MG63 (cell line): ENCODE results near the gene PRDX3. TPM values are rescaled to one million over a fixed set of nuclear protein-coding genes. Genes with fewer than 3 reads are reported as not detected.
A peak's percentile ranks its signal among the peaks of the same experiment; 100 is the strongest.

Experiments
- DNase-seq: peaks from one replicate; pipeline ENCODE4 v3.0.0-alpha.2; 2020
- H3K27me3 ChIP-seq: fragments of 250-450 bp; sonication (Bioruptor Pico); 2 replicates; pipeline ENCODE4 v1.5.1; 2020; ENCODE audit warnings: mild to moderate bottlenecking, moderate library complexity
- H3K36me3 ChIP-seq: fragments of 250-450 bp; sonication (Bioruptor Pico); 2 replicates; pipeline ENCODE4 v1.5.1; 2020; ENCODE audit warnings: mild to moderate bottlenecking, moderate library complexity
- H3K4me3 ChIP-seq: fragments of 250-450 bp; sonication (Bioruptor Pico); 2 replicates; pipeline ENCODE4 v1.5.1; 2020; ENCODE audit warnings: mild to moderate bottlenecking, moderate library complexity
- H3K9me3 ChIP-seq: fragments of 250-450 bp; sonication (Bioruptor Pico); 2 replicates; pipeline ENCODE4 v1.5.1; 2020; ENCODE audit warnings: mild to moderate bottlenecking, moderate library complexity
- total RNA-seq: library from RNA; depleted of rRNA; stranded (reverse); fragments of >200 nt; shearing (Covaris generic); gene quantifications from 2 replicates; pipeline ENCODE4 v1.2.3, GENCODE V29; 2014; ENCODE audit warnings: low replicate concordance; rRNA removed

PRDX3 gene
- total RNA-seq = 203 and 261 TPM in 2 replicates

GRCh38 chr10:119178372-119179119 lies at the start of gene PRDX3:
Gene PRDX3, minus strand, starts transcription at chr10:119178812. Its CDS starts 22 bp downstream, at chr10:119178790.
- DNase-seq = peak; percentile 94
- peaks cover 29% of the 10 kb centered on the region for H3K36me3 ChIP-seq

GRCh38 chr10:119227825-119228224 lies 49.2 kb upstream of the PRDX3 start:
- DNase-seq = no peak
- Histone ChIP-seq H3K36me3 (no peaks in the 10 kb centered on the region), H3K4me3 (no peak overlapping the region), H3K9me3 (0 out of 2 replicates have a peak, but pooled peaks cover 2% of the 10 kb centered on the region), H3K27me3 (no peaks in the 10 kb centered on the region)

More at GRCh38 chr10:119178372-119179119, at the start of gene PRDX3:
- peak within 1 kb of the TSS; percentile 83 for H3K4me3 ChIP-seq
- H3K27me3 ChIP-seq = no peaks in the 10 kb centered on the region
- no peaks in the 10 kb centered on the region for H3K9me3 ChIP-seq

GRCh38 chr10:119225083-119225658 lies 46.6 kb upstream of the PRDX3 start:
- Histone ChIP-seq H3K9me3 (no peaks in the 10 kb centered on the region), H3K27me3 (no peaks in the 10 kb centered on the region), H3K4me3 (no peak overlapping the region), H3K36me3 (no peaks in the 10 kb centered on the region)
- DNase-seq = no peak

- no peak overlapping the region for H3K4me3 ChIP-seq
- H3K27me3 ChIP-seq = no peaks in the 10 kb centered on the region
- no peak for DNase-seq
- H3K9me3 ChIP-seq = no peaks in the 10 kb centered on the region
- no peaks in the 10 kb centered on the region for H3K36me3 ChIP-seq
Measured at GRCh38 chr10:119222966-119223386, 44.4 kb upstream of the PRDX3 start.

- no peaks in the 10 kb centered on the region for H3K36me3 ChIP-seq
- H3K9me3 ChIP-seq = no peaks in the 10 kb centered on the region
- H3K4me3 ChIP-seq = no peak overlapping the region
- no peak for DNase-seq
- no peaks in the 10 kb centered on the region for H3K27me3 ChIP-seq
Measured at GRCh38 chr10:119222537-119222936, 43.9 kb upstream of the PRDX3 start.

GRCh38 chr10:119221666-119222065 lies 43.1 kb upstream of the PRDX3 start:
- Histone ChIP-seq H3K9me3 (no peaks in the 10 kb centered on the region), H3K36me3 (no peaks in the 10 kb centered on the region), H3K27me3 (no peaks in the 10 kb centered on the region), H3K4me3 (no peak overlapping the region)
- no peak for DNase-seq

GRCh38 chr10:119221201-119221600 lies 42.6 kb upstream of the PRDX3 start:
- H3K4me3 ChIP-seq = no peak overlapping the region
- H3K9me3 ChIP-seq = no peaks in the 10 kb centered on the region
- DNase-seq = no peak
- no peaks in the 10 kb centered on the region for H3K27me3 ChIP-seq
- H3K36me3 ChIP-seq = no peaks in the 10 kb centered on the region

GRCh38 chr10:119219871-119220270 lies 41.3 kb upstream of the PRDX3 start:
- Histone ChIP-seq H3K27me3 (no peaks in the 10 kb centered on the region), H3K9me3 (no peaks in the 10 kb centered on the region), H3K36me3 (no peaks in the 10 kb centered on the region; the same call in 1 of the 2 replicates), H3K4me3 (no peak overlapping the region)
- DNase-seq = no peak

GRCh38 chr10:119217991-119218490 lies 39.4 kb upstream of the PRDX3 start:
- H3K36me3 ChIP-seq = peaks cover 2% of the 10 kb centered on the region
- DNase-seq = no peak
- H3K9me3 ChIP-seq = no peaks in the 10 kb centered on the region
- no peak overlapping the region for H3K4me3 ChIP-seq
- H3K27me3 ChIP-seq = no peaks in the 10 kb centered on the region

GRCh38 chr10:119217401-119217800 lies 38.8 kb upstream of the PRDX3 start:
- H3K36me3 ChIP-seq = peaks cover 6% of the 10 kb centered on the region
- DNase-seq = no peak
- no peak overlapping the region for H3K4me3 ChIP-seq
- no peaks in the 10 kb centered on the region for H3K27me3 ChIP-seq
- H3K9me3 ChIP-seq = no peaks in the 10 kb centered on the region

GRCh38 chr10:119216127-119216526 lies 37.5 kb upstream of the PRDX3 start:
- Histone ChIP-seq H3K27me3 (no peaks in the 10 kb centered on the region), H3K9me3 (no peaks in the 10 kb centered on the region), H3K36me3 (peaks cover 14% of the 10 kb centered on the region), H3K4me3 (no peak overlapping the region)
- DNase-seq = no peak

GRCh38 chr10:119215371-119215770 lies 36.8 kb upstream of the PRDX3 start:
- no peaks in the 10 kb centered on the region for H3K9me3 ChIP-seq
- H3K4me3 ChIP-seq = no peak overlapping the region
- peaks cover 14% of the 10 kb centered on the region for H3K36me3 ChIP-seq
- no peak for DNase-seq
- H3K27me3 ChIP-seq = no peaks in the 10 kb centered on the region

GRCh38 chr10:119211625-119212441 lies 33.2 kb upstream of the PRDX3 start:
- DNase-seq = no peak
- Histone ChIP-seq H3K27me3 (no peaks in the 10 kb centered on the region), H3K36me3 (peaks cover 14% of the 10 kb centered on the region), H3K9me3 (no peaks in the 10 kb centered on the region), H3K4me3 (no peak overlapping the region)

- no peaks in the 10 kb centered on the region for H3K9me3 ChIP-seq
- H3K36me3 ChIP-seq = peaks cover 14% of the 10 kb centered on the region
- no peak for DNase-seq
- no peaks in the 10 kb centered on the region for H3K27me3 ChIP-seq
- H3K4me3 ChIP-seq = no peak overlapping the region
Measured at GRCh38 chr10:119211176-119211575, 32.6 kb upstream of the PRDX3 start.

GRCh38 chr10:119210633-119211032 lies 32.0 kb upstream of the PRDX3 start:
- no peak overlapping the region for H3K4me3 ChIP-seq
- DNase-seq = no peak
- H3K36me3 ChIP-seq = peaks cover 14% of the 10 kb centered on the region
- H3K27me3 ChIP-seq = no peaks in the 10 kb centered on the region
- H3K9me3 ChIP-seq = no peaks in the 10 kb centered on the region

- no peaks in the 10 kb centered on the region for H3K27me3 ChIP-seq
- no peak for DNase-seq
- H3K4me3 ChIP-seq = peak overlapping the region; percentile 65
- peaks cover 14% of the 10 kb centered on the region for H3K36me3 ChIP-seq
- H3K9me3 ChIP-seq = no peaks in the 10 kb centered on the region
Measured at GRCh38 chr10:119209736-119210355, 31.2 kb upstream of the PRDX3 start.
